IPS-15b (cell line): ENCODE data around the gene KRTAP10-5.
"Not testable (repeated sequence)": the region's sequence is repeated elsewhere in the genome, so short reads cannot be mapped to it uniquely, and the experiment has no call there.

Experiments
- H3K27me3 ChIP-seq: one replicate; pipeline ENCODE4 v1.6.1; 2013; ENCODE audit warnings: low read length; ENCODE audit not compliant: control insufficient read depth, insufficient read depth
- H3K36me3 ChIP-seq: one replicate; pipeline ENCODE4 v1.6.1; 2013; ENCODE audit warnings: low read length; ENCODE audit not compliant: control insufficient read depth, insufficient read depth
- H3K4me1 ChIP-seq: one replicate; pipeline ENCODE4 v1.6.1; 2013; ENCODE audit warnings: mild to moderate bottlenecking, low read length; ENCODE audit not compliant: control insufficient read depth, insufficient read depth
- H3K4me3 ChIP-seq: one replicate; pipeline ENCODE4 v1.5.1; 2013; ENCODE audit warnings: low read depth, low read length
- H3K9ac ChIP-seq: one replicate; pipeline ENCODE4 v1.6.1; 2013; ENCODE audit warnings: low read depth, mild to moderate bottlenecking, low read length
- H3K9me3 ChIP-seq: one replicate; pipeline ENCODE4 v1.6.1; 2013; ENCODE audit warnings: mild to moderate bottlenecking, low read length; ENCODE audit not compliant: control insufficient read depth, insufficient read depth

The KRTAP10-5 gene

GRCh38 chr21:44573630-44574456 is 6.6 kb downstream of the KRTAP10-5 start, which contains the start of gene KRTAP10-4:
Gene KRTAP10-4 (plus strand): TSS chr21:44573729. CDS start chr21:44573759, 30 bp downstream.
- not testable (repeated sequence) for H3K27me3 ChIP-seq, H3K36me3 ChIP-seq, H3K4me1 ChIP-seq, H3K9ac ChIP-seq, H3K4me3 ChIP-seq, H3K9me3 ChIP-seq

- Histone ChIP-seq H3K4me1 (no peaks in the 10 kb centered on the region), H3K36me3 (no peaks in the 10 kb centered on the region), H3K4me3 (no peak overlapping the region), H3K9ac (no peak overlapping the region), H3K9me3 (no peaks in the 10 kb centered on the region), H3K27me3 (no peaks in the 10 kb centered on the region)
Observed at GRCh38 chr21:44572959-44573583, 7.3 kb downstream of the KRTAP10-5 start.

GRCh38 chr21:44571844-44572782 is 8.3 kb downstream of the KRTAP10-5 start:
- Histone ChIP-seq H3K9ac (no peak overlapping the region), H3K9me3 (no peaks in the 10 kb centered on the region)

GRCh38 chr21:44571296-44571695 is 9.1 kb downstream of the KRTAP10-5 start:
- no peak overlapping the region for H3K9ac ChIP-seq
- H3K4me3 ChIP-seq, result no peak overlapping the region
- H3K9me3 ChIP-seq, result no peaks in the 10 kb centered on the region
- no peaks in the 10 kb centered on the region for H3K27me3 ChIP-seq
- H3K36me3 ChIP-seq, result no peaks in the 10 kb centered on the region
- H3K4me1 ChIP-seq, result no peaks in the 10 kb centered on the region

More at GRCh38 chr21:44571844-44572782, 8.3 kb downstream of the KRTAP10-5 start:
- no peaks in the 10 kb centered on the region for H3K27me3 ChIP-seq
- no peaks in the 10 kb centered on the region for H3K36me3 ChIP-seq
- no peaks in the 10 kb centered on the region for H3K4me1 ChIP-seq
- H3K4me3 ChIP-seq, result no peak overlapping the region

GRCh38 chr21:44569861-44570517 is 10.4 kb downstream of the KRTAP10-5 start:
- Histone ChIP-seq H3K4me3 (no peak overlapping the region), H3K9ac (no peak overlapping the region), H3K27me3 (no peaks in the 10 kb centered on the region), H3K36me3 (no peaks in the 10 kb centered on the region), H3K9me3 (no peaks in the 10 kb centered on the region), H3K4me1 (no peaks in the 10 kb centered on the region)

GRCh38 chr21:44568667-44569556 is 11.5 kb downstream of the KRTAP10-5 start:
- Histone ChIP-seq H3K36me3 (no peaks in the 10 kb centered on the region), H3K9ac (no peak overlapping the region), H3K9me3 (no peaks in the 10 kb centered on the region), H3K27me3 (no peaks in the 10 kb centered on the region), H3K4me1 (no peaks in the 10 kb centered on the region), H3K4me3 (no peak overlapping the region)

- Histone ChIP-seq H3K9ac (no peak overlapping the region), H3K4me3 (no peak overlapping the region), H3K27me3 (no peaks in the 10 kb centered on the region), H3K4me1 (no peaks in the 10 kb centered on the region), H3K36me3 (no peaks in the 10 kb centered on the region), H3K9me3 (no peaks in the 10 kb centered on the region)
Observed at GRCh38 chr21:44568261-44568660, 12.1 kb downstream of the KRTAP10-5 start.

GRCh38 chr21:44567481-44568171 is 12.8 kb downstream of the KRTAP10-5 start:
- Histone ChIP-seq H3K9me3 (no peaks in the 10 kb centered on the region), H3K27me3 (no peaks in the 10 kb centered on the region), H3K4me3 (no peak overlapping the region), H3K36me3 (no peaks in the 10 kb centered on the region), H3K4me1 (no peaks in the 10 kb centered on the region), H3K9ac (no peak overlapping the region)

- Histone ChIP-seq H3K36me3 (no peaks in the 10 kb centered on the region), H3K9ac (no peak overlapping the region), H3K27me3 (no peaks in the 10 kb centered on the region)
Observed at GRCh38 chr21:44566403-44566802, 14.0 kb downstream of the KRTAP10-5 start.

GRCh38 chr21:44564886-44565598 is 15.4 kb downstream of the KRTAP10-5 start:
- Histone ChIP-seq H3K4me1 (no peaks in the 10 kb centered on the region), H3K27me3 (no peaks in the 10 kb centered on the region), H3K36me3 (no peaks in the 10 kb centered on the region), H3K9me3 (no peaks in the 10 kb centered on the region), H3K4me3 (no peak overlapping the region), H3K9ac (no peak overlapping the region)

More at GRCh38 chr21:44566403-44566802, 14.0 kb downstream of the KRTAP10-5 start:
- no peaks in the 10 kb centered on the region for H3K9me3 ChIP-seq
- no peak overlapping the region for H3K4me3 ChIP-seq
- no peaks in the 10 kb centered on the region for H3K4me1 ChIP-seq
